Effector memory CD8-positive, alpha-beta T cell (primary cell): Measurements from ENCODE around the gene C1orf50.

ENCODE experiments used
- ATAC-seq: fragments of 150-1000 bp; cut with Tn5 transposase; replicated peaks from 2 replicates; pipeline ENCODE4 v1.10.0; 2021; ENCODE audit warnings: mild to moderate bottlenecking, moderate library complexity
- DNase-seq, 3 experiments: peaks; one replicate each; pipeline ENCODE4 v3.0.0; 2021
- H3K27ac Mint-ChIP-seq, 2 donors: one replicate each; pipeline ENCODE4 v1.8.0; 2022; ENCODE audit warnings: mild to moderate bottlenecking in 2 of 2, mixed read lengths in 2 of 2, moderate library complexity in 2 of 2
- H3K27me3 Mint-ChIP-seq, 2 donors: one replicate each; pipeline ENCODE4 v1.8.0; 2022; ENCODE audit warnings: mixed read lengths in 2 of 2
- H3K36me3 Mint-ChIP-seq: one replicate; pipeline ENCODE4 v1.8.0; 2022; ENCODE audit warnings: mild to moderate bottlenecking, moderate library complexity, mixed read lengths; ENCODE audit not compliant: insufficient read depth
- H3K4me1 Mint-ChIP-seq, 2 donors: one replicate each; pipeline ENCODE4 v1.8.0; 2022; ENCODE audit warnings: low read depth in 2 of 2, mixed read lengths in 2 of 2
- H3K4me3 Mint-ChIP-seq, 2 donors: one replicate each; pipeline ENCODE4 v1.8.0; 2022; ENCODE audit warnings: mild to moderate bottlenecking in 2 of 2, mixed read lengths in 2 of 2, moderate library complexity in 2 of 2
- H3K9me3 Mint-ChIP-seq, 2 donors: one replicate each; pipeline ENCODE4 v1.8.0; 2022; ENCODE audit warnings: mixed read lengths in 2 of 2

C1orf50 gene

DNA sequence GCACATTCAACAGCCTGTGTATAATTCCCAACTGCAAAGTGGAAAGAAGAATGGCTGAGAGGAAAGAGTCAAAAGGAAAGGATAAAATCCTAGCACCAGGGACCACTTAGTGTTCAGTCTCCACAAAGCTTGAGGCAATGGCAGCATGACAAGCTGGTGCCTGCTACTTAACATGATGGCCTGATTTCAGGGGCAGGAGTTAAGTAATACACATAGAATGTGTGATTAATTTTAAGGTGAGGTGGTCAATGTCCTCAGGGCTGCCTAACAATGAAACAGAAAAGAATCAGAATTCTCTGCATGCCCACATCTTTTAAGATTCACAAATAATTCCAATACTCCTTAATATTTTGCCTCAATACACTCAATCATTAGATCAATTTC lies 9.2 kb upstream of the C1orf50 start:
- H3K4me1 Mint-ChIP-seq: peaks cover 2 to 6% of the 10 kb centered on the region in 2 donors

DNA sequence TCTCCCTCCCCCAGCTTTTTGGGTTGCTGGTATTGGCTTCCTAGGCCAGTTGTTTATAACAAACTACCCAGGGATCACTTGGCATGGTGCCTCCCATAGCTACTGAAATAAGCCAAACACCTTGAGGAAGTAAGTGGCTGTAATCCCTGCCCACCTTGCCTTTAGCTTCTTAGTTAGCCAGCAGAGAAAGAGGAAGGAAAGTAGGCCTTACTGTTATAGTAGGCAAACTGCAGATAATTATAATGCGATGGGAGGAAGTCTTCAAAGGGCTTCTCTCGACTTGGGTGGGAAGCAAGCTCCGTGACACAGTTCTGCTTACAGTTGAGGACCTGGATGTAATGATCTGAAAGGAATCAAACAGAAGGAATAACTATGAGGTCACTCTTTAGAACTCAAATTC lies 8.4 kb upstream of the C1orf50 start:
- ATAC-seq: no peak
- Mint-ChIP-seq H3K27ac (no peak overlapping the region), H3K27me3 (no peaks in the 10 kb centered on the region), H3K4me3 (no peak overlapping the region), H3K4me1 (peaks cover 2 to 6% of the 10 kb centered on the region in 2 donors), H3K9me3 (no peaks in the 10 kb centered on the region), H3K36me3 (peaks cover 28% of the 10 kb centered on the region)
- no peak for DNase-seq

More for the DNA sequence above, 9.2 kb upstream of the C1orf50 start:
- H3K4me3 Mint-ChIP-seq: no peak overlapping the region
- peaks cover 24% of the 10 kb centered on the region for H3K36me3 Mint-ChIP-seq
- no peaks in the 10 kb centered on the region for H3K9me3 Mint-ChIP-seq
- DNase-seq: no peak
- no peak for ATAC-seq
- H3K27ac Mint-ChIP-seq: no peak overlapping the region
- H3K27me3 Mint-ChIP-seq: no peaks in the 10 kb centered on the region

DNA sequence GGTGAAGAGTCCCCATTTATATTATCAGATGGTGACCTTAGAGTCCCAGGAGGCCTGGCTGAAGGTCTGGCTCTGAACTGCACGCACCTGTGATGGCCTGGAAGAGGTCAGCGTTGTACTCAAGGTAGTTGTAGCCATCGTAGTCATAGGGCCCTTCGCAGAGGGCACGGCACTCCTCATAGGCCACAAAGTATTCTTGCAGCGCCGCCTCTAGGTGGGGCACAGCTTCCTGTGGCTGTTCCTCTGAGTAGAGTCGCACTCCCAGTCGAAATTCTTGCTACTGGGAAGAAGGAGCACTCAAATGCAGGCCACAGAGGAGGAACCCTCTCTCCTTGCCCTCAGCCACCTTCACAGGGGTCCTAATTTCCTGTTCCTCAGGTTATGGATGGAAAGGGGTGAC lies 7.9 kb upstream of the C1orf50 start:
- Mint-ChIP-seq H3K4me1 (peaks cover 2 to 6% of the 10 kb centered on the region in 2 donors), H3K36me3 (peaks cover 24% of the 10 kb centered on the region), H3K27me3 (no peaks in the 10 kb centered on the region), H3K9me3 (no peaks in the 10 kb centered on the region), H3K4me3 (no peak overlapping the region), H3K27ac (no peak overlapping the region)
- no peak for DNase-seq
- no peak for ATAC-seq

DNA sequence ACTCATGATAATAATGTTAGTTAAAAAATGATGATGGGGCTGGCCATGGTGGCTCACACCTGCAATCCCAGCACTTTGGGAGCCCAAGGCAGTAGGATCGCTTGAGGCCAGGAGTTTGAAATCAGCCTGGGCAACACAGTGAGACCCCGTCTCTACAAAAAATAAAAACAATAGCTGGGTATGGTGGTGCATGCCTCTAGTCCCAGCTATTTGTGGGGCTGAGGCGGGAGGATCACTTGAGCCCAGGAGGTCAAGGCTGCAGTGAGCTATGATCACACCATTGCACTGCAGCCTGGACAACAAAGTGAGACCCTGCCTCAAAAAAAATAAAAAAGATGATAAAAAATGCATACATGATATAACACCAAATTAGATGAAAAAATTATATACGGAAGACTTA lies 5.5 kb upstream of the C1orf50 start:
- DNase-seq (no peak), ATAC-seq (no peak)
- Mint-ChIP-seq H3K27ac (no peak overlapping the region), H3K4me1 (peaks cover 5 to 6% of the 10 kb centered on the region in 2 donors), H3K27me3 (no peaks in the 10 kb centered on the region), H3K36me3 (peaks cover 20% of the 10 kb centered on the region), H3K4me3 (no peak overlapping the region), H3K9me3 (no peaks in the 10 kb centered on the region)

DNA sequence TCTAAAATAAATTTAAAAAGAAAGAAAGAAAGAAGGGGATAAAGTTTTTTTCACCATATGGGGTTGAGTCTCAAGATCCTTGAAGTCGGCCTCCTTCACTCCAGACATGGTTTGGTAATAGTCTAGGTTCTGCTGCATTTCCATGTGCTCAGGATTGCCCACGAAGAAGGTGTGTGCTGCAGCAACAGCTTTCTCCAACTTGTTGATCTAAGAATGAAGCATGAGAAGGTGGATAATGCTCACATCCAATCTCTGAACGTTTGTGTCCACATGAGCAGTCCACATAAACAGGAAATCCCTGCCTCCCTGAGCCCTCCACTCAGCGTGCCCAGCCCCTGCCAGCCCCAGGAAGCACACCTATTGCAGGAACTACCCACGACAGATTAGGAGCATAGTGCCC lies 4.8 kb upstream of the C1orf50 start:
- H3K27ac Mint-ChIP-seq: peak overlapping the region in 1 of 2 donors; percentile 22

DNA sequence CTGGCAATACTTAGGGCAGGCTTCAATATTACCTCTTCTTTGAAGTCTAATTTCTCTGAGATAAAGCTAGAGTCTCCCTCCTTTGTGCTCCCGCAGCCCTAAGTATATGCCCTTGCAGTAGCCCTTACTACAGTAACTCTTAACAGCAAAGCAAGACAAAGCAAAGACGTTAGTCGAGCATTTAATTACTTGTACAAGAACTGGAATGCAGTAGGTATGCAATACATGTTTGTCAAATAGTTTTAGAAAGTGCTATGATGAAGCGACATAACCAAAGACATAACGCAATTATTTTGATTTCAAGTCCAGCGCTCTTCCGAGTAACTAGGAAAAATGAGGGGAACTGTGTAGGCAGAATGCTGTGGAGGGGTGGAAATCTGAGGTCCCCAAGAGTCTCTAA lies 1.8 kb upstream of the C1orf50 start:
- Mint-ChIP-seq H3K27ac (no peak overlapping the region), H3K4me1 (peaks cover 9 to 18% of the 10 kb centered on the region in 2 donors), H3K4me3 (no peak overlapping the region), H3K36me3 (peaks cover 25% of the 10 kb centered on the region), H3K27me3 (no peaks in the 10 kb centered on the region), H3K9me3 (no peaks in the 10 kb centered on the region)
- ATAC-seq (no peak), DNase-seq (no peak)

More for the DNA sequence above, 4.8 kb upstream of the C1orf50 start:
- peaks cover 0 to 3% of the 10 kb centered on the region in 2 donors for H3K4me1 Mint-ChIP-seq
- no peaks in the 10 kb centered on the region for H3K9me3 Mint-ChIP-seq
- peaks cover 20% of the 10 kb centered on the region for H3K36me3 Mint-ChIP-seq
- ATAC-seq (no peak), DNase-seq (no peak)
- no peaks in the 10 kb centered on the region for H3K27me3 Mint-ChIP-seq
- no peak overlapping the region for H3K4me3 Mint-ChIP-seq

DNA sequence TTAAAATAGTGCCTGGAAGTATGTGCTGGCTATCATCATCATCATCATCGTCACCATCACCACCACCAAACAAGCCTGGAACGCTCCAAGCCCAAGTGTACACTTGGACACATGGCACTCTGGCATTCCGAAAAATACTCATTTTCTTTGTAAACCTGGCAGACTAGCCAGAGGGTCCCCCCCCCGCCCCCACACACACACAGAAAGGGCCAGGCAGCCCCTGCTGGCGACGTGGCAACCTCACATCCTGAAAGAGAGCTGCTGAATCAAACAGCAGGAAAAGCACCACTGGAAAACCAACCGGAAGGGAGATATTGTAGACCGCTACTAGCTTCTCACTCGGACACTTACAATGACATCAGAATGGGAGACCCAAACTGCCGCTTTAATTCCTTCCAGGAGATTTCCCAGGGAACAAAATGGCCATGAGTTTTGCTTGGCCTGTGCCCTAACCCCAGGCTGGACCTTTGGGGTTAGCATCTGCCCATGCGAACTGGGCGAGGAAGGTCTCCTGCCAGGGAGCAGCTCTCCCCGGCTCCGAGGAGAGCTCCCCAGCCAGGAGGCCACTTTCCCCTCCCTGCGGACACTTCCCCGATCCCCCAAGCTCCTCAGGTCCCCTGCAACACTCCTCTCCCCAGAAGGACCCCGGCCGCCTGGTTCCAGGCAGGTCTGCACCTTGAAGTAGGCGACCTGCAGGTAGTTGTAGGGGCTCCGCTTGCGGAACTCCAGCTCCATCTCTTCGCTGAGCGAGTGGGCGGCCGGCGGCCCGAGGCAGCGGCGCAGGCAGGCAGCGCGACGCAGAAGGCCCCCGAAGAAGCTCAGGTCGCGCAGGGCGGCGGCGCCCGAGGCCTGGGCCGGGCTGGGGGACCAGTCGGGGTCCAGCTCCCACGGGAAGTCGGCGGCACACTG lies 963 bp upstream of the C1orf50 start:
- peak in 2 of 3 experiments; percentile 6 to 25 for DNase-seq
- Mint-ChIP-seq H3K4me1 (peaks cover 13 to 24% of the 10 kb centered on the region in 2 donors), H3K27ac (no peak overlapping the region), H3K4me3 (no peak overlapping the region), H3K36me3 (peaks cover 24% of the 10 kb centered on the region), H3K9me3 (no peaks in the 10 kb centered on the region), H3K27me3 (no peaks in the 10 kb centered on the region)
- ATAC-seq: peak; percentile 6

DNA sequence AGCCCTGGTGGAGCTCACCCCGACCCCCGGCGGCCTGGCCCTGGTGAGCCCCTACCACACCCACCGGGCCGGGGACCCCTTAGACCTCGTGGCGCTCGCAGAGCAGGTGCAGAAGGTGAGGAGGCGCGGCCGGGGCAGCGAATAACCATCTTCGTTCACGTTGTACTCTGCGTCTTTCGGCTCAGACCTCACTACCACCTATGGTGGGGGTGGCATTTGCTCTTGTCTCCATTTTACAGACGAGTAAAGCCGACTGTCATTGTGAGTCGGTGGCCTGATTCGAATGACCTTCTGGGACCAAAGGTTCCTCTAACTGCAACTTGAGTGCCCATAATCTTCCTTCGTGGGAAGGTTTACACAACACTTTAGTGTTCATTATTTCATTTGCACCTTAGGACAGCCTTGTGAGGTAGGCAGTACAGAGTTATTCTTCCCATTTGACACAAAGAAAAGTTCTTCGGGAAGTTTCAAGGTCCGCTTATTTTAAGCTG lies 506 bp downstream of the C1orf50 start:
- peaks cover 18 to 31% of the 10 kb centered on the region in 2 donors for H3K4me1 Mint-ChIP-seq
- peaks cover 15% of the 10 kb centered on the region for H3K36me3 Mint-ChIP-seq
- ATAC-seq (peak; percentile 16), DNase-seq (no peak)
- H3K9me3 Mint-ChIP-seq: no peaks in the 10 kb centered on the region
- H3K27me3 Mint-ChIP-seq: no peaks in the 10 kb centered on the region
- peak overlapping the region in 1 of 2 donors; percentile 94 for H3K27ac Mint-ChIP-seq
- no peak overlapping the region for H3K4me3 Mint-ChIP-seq

DNA sequence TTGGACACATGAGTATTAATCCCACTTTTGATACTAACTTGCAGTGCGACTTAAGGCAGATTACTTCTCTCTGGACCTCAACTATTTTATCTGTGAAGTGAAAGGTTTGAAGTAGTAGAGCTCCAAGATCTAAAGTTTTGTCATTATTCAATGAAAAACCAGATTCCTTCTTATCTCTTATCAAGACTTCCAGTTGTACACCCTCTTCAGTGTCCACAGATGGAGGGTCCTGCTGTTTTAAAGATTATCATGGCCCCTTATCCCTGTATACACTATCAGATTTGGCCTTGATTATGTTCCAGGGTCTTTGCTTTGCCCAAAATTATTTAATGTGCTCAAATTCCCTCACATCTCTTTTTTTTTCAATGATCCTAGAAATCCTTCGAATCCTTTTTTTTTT lies 1.1 kb downstream of the C1orf50 start:
- no peak overlapping the region for H3K4me3 Mint-ChIP-seq
- H3K9me3 Mint-ChIP-seq: no peaks in the 10 kb centered on the region
- peaks cover 18% of the 10 kb centered on the region for H3K36me3 Mint-ChIP-seq
- ATAC-seq (no peak), DNase-seq (no peak)
- peaks cover 21 to 36% of the 10 kb centered on the region in 2 donors for H3K4me1 Mint-ChIP-seq
- H3K27ac Mint-ChIP-seq: peak overlapping the region in 1 of 2 donors; percentile 94
- H3K27me3 Mint-ChIP-seq: no peaks in the 10 kb centered on the region

DNA sequence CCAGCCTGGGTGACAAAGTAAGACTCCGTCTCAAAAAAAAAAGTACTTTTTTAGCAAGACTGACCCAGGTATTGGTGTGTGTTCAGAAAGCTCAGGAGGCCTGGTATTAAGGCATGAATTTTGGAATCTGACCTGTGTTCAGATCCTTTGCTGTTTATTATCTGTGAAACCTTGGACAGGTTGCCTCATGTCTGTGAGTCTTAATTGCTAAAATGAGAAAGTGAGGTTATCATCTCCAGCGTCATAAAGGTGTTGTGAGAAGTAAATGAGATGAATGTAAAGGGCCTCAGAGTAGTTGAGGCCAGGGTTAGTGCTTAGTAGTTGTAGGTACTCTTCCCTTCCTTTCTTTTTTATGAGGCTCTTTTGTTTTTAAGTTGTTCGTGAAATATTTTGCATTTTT lies 2.8 kb downstream of the C1orf50 start:
- DNase-seq (no peak), ATAC-seq (no peak)
- Mint-ChIP-seq H3K9me3 (no peaks in the 10 kb centered on the region), H3K27me3 (no peaks in the 10 kb centered on the region), H3K27ac (no peak overlapping the region), H3K4me1 (peaks cover 22 to 37% of the 10 kb centered on the region in 2 donors), H3K36me3 (peaks cover 28% of the 10 kb centered on the region), H3K4me3 (peak overlapping the region in 1 of 2 donors; percentile 11)

DNA sequence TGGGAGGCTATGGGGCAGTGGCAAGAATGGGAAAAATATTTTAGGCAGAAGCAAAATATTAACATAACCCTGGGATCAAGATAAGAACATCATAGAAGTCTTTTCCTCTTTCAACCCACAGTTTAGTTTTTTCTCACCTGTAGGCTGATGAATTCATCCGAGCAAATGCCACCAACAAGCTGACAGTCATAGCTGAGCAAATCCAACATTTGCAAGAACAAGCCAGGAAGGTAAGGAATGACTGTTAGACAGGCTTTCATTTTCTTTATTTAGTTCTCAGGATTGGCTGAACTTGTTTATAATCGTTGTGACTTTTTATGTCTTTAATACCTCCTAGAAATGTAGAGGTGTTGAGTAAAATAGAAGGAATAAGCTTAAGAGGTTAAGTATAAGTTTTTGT lies 6.4 kb downstream of the C1orf50 start:
- no peaks in the 10 kb centered on the region for H3K9me3 Mint-ChIP-seq
- no peak overlapping the region for H3K4me3 Mint-ChIP-seq
- DNase-seq (no peak), ATAC-seq (no peak)
- peak overlapping the region; percentile 38 to 55 for H3K27ac Mint-ChIP-seq
- peaks cover 22 to 35% of the 10 kb centered on the region in 2 donors for H3K4me1 Mint-ChIP-seq
- H3K27me3 Mint-ChIP-seq: no peaks in the 10 kb centered on the region
- peaks cover 45% of the 10 kb centered on the region for H3K36me3 Mint-ChIP-seq

DNA sequence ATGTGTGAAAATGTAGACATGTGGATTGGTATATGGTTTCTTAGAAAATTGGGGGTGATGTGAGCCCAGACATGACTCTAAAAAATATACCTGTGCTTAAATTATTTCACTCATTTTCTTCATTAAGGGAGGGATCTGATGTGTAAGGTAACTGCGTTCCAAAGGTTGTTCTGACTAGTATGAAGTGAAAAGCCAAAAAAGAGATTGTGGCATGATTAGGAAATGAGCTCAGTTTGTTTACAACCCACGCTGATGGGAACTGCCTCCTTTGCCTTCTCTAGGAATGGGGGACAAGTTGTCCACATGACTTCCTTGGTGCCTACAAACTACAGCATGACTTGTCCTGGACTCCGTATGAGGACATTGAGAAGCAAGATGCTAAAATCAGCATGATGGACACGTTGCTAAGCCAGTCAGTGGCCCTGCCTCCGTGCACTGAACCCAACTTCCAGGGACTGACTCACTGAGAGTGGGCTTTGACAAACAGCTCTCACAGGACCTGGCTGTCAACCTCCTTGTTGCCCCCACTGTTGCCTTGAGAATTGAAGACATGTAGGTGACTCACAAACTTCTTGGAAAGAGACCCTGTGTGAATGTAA lies 8.0 kb downstream of the C1orf50 start:
- DNase-seq (no peak), ATAC-seq (no peak)
- H3K36me3 Mint-ChIP-seq: peaks cover 48% of the 10 kb centered on the region
- no peaks in the 10 kb centered on the region for H3K27me3 Mint-ChIP-seq
- no peaks in the 10 kb centered on the region for H3K9me3 Mint-ChIP-seq
- H3K4me3 Mint-ChIP-seq: no peak overlapping the region
- peaks cover 21 to 22% of the 10 kb centered on the region in 2 donors for H3K4me1 Mint-ChIP-seq
- H3K27ac Mint-ChIP-seq: no peak overlapping the region

DNA sequence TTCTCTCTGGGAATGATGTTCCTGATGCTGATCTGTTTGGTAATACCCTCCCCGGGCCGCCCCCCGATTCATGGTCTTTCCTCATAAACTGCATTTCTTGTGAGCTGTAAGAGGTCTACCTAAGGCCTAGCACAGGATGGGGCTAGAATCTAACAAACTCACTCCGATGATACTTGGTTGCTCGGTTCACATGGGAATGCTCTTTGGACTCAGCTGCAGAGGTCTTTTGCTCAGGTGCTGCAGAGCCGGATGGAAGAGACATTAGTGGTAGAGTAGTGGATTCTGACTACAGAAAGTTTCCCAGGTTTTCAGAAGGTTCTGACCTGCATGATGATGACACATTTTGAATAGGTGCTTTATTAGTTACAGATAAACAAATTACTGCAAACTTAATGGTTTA lies 9.5 kb downstream of the C1orf50 start:
- peaks cover 47% of the 10 kb centered on the region for H3K36me3 Mint-ChIP-seq
- H3K27ac Mint-ChIP-seq: peak overlapping the region in 1 of 2 donors; percentile 25
- no peak overlapping the region for H3K4me3 Mint-ChIP-seq
- DNase-seq (no peak), ATAC-seq (no peak)
- H3K9me3 Mint-ChIP-seq: no peaks in the 10 kb centered on the region
- no peaks in the 10 kb centered on the region for H3K27me3 Mint-ChIP-seq
- H3K4me1 Mint-ChIP-seq: peaks cover 12 to 23% of the 10 kb centered on the region in 2 donors

DNA sequence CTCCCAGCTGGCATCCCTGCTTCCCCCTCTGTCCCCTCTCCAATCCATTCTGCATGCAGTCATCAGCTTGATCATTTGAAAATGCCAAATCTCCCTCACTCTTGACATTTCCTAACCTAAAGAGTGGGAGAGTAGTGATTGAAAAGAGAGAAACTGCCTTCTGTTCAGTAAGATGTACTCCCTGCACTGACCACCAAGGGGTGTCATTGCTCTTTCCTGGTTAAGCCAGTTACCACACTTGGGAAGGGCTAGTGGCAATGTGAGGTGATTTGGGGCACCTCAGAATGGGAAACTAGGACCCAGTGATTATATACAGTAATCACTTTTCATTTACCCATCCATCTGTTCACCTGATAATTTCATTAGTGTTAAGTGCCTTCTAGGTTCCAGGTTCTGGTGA lies 10.8 kb downstream of the C1orf50 start:
- ATAC-seq (peak; percentile 42), DNase-seq (no peak)
- peaks cover 55% of the 10 kb centered on the region for H3K36me3 Mint-ChIP-seq

More for the DNA sequence above, 10.8 kb downstream of the C1orf50 start:
- H3K27ac Mint-ChIP-seq: peak overlapping the region; percentile 13 to 60
- H3K27me3 Mint-ChIP-seq: no peaks in the 10 kb centered on the region
- no peak overlapping the region for H3K4me3 Mint-ChIP-seq
- peaks cover 4 to 20% of the 10 kb centered on the region in 2 donors for H3K4me1 Mint-ChIP-seq
- H3K9me3 Mint-ChIP-seq: no peaks in the 10 kb centered on the region
